K562 (cell line): ENCODE measurements around the gene PRDX6. TPM values are rescaled to one million over a fixed set of nuclear protein-coding genes. Genes with fewer than 3 reads are reported as not detected.
A peak's percentile ranks its signal among the peaks of the same experiment; 100 is the strongest.

Source experiments
- DEAF1 ChIP-seq: fragments of 450-650 bp; formaldehyde crosslinking; IDR thresholded peaks from 2 replicates; pipeline ENCODE4 v1.4.0; 2020; ENCODE audit warnings: mild to moderate bottlenecking, moderate library complexity
- HNRNPH1 ChIP-seq: fragments of 200-400 bp; formaldehyde crosslinking; optimal IDR thresholded peaks from 2 replicates; pipeline ENCODE3; 2017; ENCODE audit warnings: low read depth, mild to moderate bottlenecking, low read length, moderate library complexity
- LEF1 ChIP-seq: fragments of 450-650 bp; IDR thresholded peaks from 2 replicates; pipeline ENCODE4 v1.6.1; 2016; ENCODE audit warnings: mild to moderate bottlenecking
- MAZ ChIP-seq, 2 experiments: fragments of 450-650 bp in 1 of 2; sonication (generic) in 1 of 2; formaldehyde crosslinking; IDR thresholded peaks in 1 of 2; conservative IDR thresholded peaks in 1 of 2; 2 replicates each; pipeline versions ENCODE4 v1.4.0 to v1.5.0; 2020; ENCODE audit warnings: mild to moderate bottlenecking in 1 of 2, missing genetic modification reagents in 1 of 2
- NFIC ChIP-seq: fragments of 450-650 bp; IDR thresholded peaks from 2 replicates; pipeline ENCODE4 v1.6.1; 2017; ENCODE audit warnings: mild to moderate bottlenecking, inconsistent platforms
- NR3C1 ChIP-seq: sonication (generic); formaldehyde crosslinking; IDR thresholded peaks from 2 replicates; pipeline ENCODE4 v1.8.1; 2022; ENCODE audit warnings: missing genetic modification reagents
- PATZ1 ChIP-seq: fragments of 250-450 bp; sonication (Bioruptor Pico); IDR thresholded peaks from 2 replicates; pipeline ENCODE4 v1.5.0; 2020; ENCODE audit warnings: mild to moderate bottlenecking, borderline replicate concordance
- PRDM10 ChIP-seq: fragments of 450-650 bp; IDR thresholded peaks from 2 replicates; pipeline ENCODE4 v1.6.1; 2018; ENCODE audit not compliant: partially characterized antibody
- STAG1 ChIP-seq: sonication (generic); formaldehyde crosslinking; IDR thresholded peaks from 2 replicates; pipeline ENCODE4 v1.5.0; 2020; ENCODE audit warnings: missing genetic modification reagents, borderline replicate concordance
- TAF7 ChIP-seq: fragments of 450-650 bp; IDR thresholded peaks from 2 replicates; pipeline ENCODE4 v1.6.1; 2016; ENCODE audit warnings: missing genetic modification characterization, missing compliant biosample characterization
- TAL1 ChIP-seq: fragments of 450-650 bp; IDR thresholded peaks from 2 replicates; pipeline ENCODE4 v1.6.1; 2016; ENCODE audit warnings: mild to moderate bottlenecking
- TEAD1 ChIP-seq, 2 experiments: fragments of 450-650 bp in 1 of 2; sonication (generic) in 1 of 2; formaldehyde crosslinking; IDR thresholded peaks; 2 replicates each; pipeline versions ENCODE4 v1.4.0 to v1.8.0; 2020 to 2022; ENCODE audit warnings: mild to moderate bottlenecking in 2 of 2, missing genetic modification reagents in 1 of 2
- TEAD4 ChIP-seq, 2 experiments: sonication (generic) in 1 of 2; formaldehyde crosslinking in 1 of 2; IDR thresholded peaks; 2 replicates each; pipeline versions ENCODE4 v1.6.1 to v1.8.0; 2012 to 2022; ENCODE audit warnings: borderline replicate concordance in 1 of 2, inconsistent platforms in 1 of 2, low read length in 1 of 2, mild to moderate bottlenecking in 1 of 2, missing genetic modification reagents in 1 of 2
- polyA plus RNA-seq, 8 experiments: library from polyadenylated mRNA; depleted of rRNA in 4 of 8; stranded (reverse) in 5 of 8; unstranded in 3 of 8; fragments of >200 nt; fragmentation: Nextera tagmentation in 2 of 8; fragmentation: Illumina TruSeq in 1 of 8; extraction: Ambion mirVana in 2 of 8; extraction: Trizol in 1 of 8; gene quantifications; 2 replicates each; pipeline versions ENCODE4 v1.2.1 to v1.2.3, GENCODE V29; 2011 to 2014; ENCODE audit warnings: inconsistent platforms in 1 of 8, missing spikeins in 1 of 8
- total RNA-seq, 7 experiments: library from RNA; depleted of rRNA in 6 of 7; stranded (reverse); fragments of >200 nt in 6 of 7; fragmentation: Illumina TruSeq in 2 of 7; extraction: Trizol in 2 of 7; gene quantifications; 2 replicates each; pipeline versions ENCODE4 v1.2.1 to v1.2.3, GENCODE V29; 2011 to 2021; ENCODE audit warnings: low replicate concordance in 1 of 7
- TF ChIP-seq, protein P1 (sequence below): fragments of 250-450 bp; sonication (Bioruptor Pico); IDR thresholded peaks from 2 replicates; pipeline ENCODE4 v1.5.0; 2020; ENCODE audit warnings: mild to moderate bottlenecking
- TF ChIP-seq, protein P2 (sequence below), 2 experiments: fragments of 450-650 bp in 1 of 2; sonication (generic) in 1 of 2; formaldehyde crosslinking in 1 of 2; IDR thresholded peaks in 1 of 2; conservative IDR thresholded peaks in 1 of 2; 2 replicates each; pipeline versions ENCODE4 v1.6.1 to v1.8.1; 2016 to 2023; ENCODE audit warnings: mild to moderate bottlenecking in 2 of 2, moderate library complexity in 2 of 2, inconsistent platforms in 1 of 2, missing genetic modification reagents in 1 of 2

PRDX6 gene
- total and polyA plus RNA-seq, 9 of the 15 experiments (the other 6 are each of a cell fraction or from before 2014, with no cell fraction given), result 277 to 1,082 (median 610) TPM

DNA sequence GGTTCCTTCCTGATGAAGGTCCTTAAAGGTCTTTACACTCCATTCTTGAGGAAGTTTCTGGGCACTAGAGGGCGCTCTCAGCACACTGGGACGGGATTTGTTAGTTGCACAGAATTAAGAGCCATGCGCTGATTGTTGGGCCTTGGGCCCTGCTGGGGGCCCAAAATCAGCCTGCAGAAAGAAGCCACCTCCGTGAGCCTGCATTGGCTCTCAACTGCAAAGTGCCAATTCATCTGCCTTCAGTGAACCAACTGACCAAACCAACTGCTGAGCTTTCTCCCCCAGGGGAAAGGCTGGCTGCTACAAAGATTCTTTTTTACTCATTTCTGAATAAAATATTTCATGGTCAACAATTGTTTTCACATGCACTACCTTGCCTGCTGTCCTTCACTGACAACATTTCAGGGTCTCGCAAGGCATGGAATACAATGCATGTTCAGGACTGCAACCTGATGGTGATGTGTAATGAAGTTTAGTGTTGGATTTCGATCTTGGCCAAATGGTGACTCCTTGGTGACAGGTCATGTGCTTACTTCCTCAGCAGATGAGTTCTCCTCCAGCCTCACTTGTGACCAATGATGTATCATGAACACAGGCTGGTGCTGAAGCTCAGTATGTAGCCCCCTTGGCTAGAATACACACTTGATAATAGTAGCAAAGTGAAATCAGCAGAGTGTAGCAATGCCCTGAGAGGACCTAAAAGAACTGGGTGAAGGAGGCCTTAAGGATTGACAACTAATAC is 45.7 kb upstream of the PRDX6 start (continued):
- peak; percentile 59 for TF ChIP-seq PRDM10
- no peak for TF ChIP-seq PATZ1 (CRISPR knock-in tag)
- no peak for TF ChIP-seq LEF1
- TF ChIP-seq STAG1, result peak; percentile 49; the same call in 1 of the 2 replicates
- 0 out of 2 replicates have a peak, but pooled peaks have one; percentile 36 for TF ChIP-seq NFIC
- TF ChIP-seq NR3C1 (CRISPR knock-in tag), result no peak
- TF ChIP-seq, protein P1, sequence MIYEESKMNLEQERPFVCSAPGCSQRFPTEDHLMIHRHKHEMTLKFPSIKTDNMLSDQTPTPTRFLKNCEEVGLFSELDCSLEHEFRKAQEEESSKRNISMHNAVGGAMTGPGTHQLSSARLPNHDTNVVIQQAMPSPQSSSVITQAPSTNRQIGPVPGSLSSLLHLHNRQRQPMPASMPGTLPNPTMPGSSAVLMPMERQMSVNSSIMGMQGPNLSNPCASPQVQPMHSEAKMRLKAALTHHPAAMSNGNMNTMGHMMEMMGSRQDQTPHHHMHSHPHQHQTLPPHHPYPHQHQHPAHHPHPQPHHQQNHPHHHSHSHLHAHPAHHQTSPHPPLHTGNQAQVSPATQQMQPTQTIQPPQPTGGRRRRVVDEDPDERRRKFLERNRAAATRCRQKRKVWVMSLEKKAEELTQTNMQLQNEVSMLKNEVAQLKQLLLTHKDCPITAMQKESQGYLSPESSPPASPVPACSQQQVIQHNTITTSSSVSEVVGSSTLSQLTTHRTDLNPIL (CRISPR knock-in tag), result no peak
- peak; percentile 2; the same call in 1 of the 2 replicates for TF ChIP-seq TAL1
- TF ChIP-seq, protein P2, sequence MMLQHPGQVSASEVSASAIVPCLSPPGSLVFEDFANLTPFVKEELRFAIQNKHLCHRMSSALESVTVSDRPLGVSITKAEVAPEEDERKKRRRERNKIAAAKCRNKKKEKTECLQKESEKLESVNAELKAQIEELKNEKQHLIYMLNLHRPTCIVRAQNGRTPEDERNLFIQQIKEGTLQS (IDR thresholded peaks at IDR 0.05), result no peak
- TF ChIP-seq, protein P2 (CRISPR knock-in tag; conservative IDR thresholded peaks at IDR 0.05), result peak; percentile 50; the same call in 1 of the 2 replicates
- peak in 1 of 2 experiments; percentile 66; a peak in 2 of 4 replicates for TF ChIP-seq MAZ (CRISPR knock-in tag; conservative IDR thresholded peaks at IDR 0.05 in 1 of 2, IDR thresholded peaks at IDR 0.05 in 1 of 2)
- peak; percentile 94 for TF ChIP-seq DEAF1
- 0 out of 4 replicates have a peak, but pooled peaks of 1 of the 2 experiments have one; percentile 73 for TF ChIP-seq TEAD1 (CRISPR knock-in tag; IDR thresholded peaks at IDR 0.05)
- no peak for TF ChIP-seq TAF7 (tag)
- TF ChIP-seq HNRNPH1, result no peak
- TF ChIP-seq TEAD4 (IDR thresholded peaks at IDR 0.05; ENCODE audit: low read length), result peak; percentile 42; the same call in 1 of the 2 replicates
- no peak for TF ChIP-seq TEAD4 (CRISPR knock-in tag; IDR thresholded peaks at IDR 0.05; ENCODE audit: borderline replicate concordance)
